ENCODE data around the gene RAB39B. TPM values are rescaled to one million over a fixed set of nuclear protein-coding genes. Genes with fewer than 3 reads are reported as not detected.

RAB39B gene
- total and polyA plus RNA-seq, 2 donors (not counting 1 experiment from before 2014, with no cell fraction given) = 0.12 to 3.0 TPM

DNA sequence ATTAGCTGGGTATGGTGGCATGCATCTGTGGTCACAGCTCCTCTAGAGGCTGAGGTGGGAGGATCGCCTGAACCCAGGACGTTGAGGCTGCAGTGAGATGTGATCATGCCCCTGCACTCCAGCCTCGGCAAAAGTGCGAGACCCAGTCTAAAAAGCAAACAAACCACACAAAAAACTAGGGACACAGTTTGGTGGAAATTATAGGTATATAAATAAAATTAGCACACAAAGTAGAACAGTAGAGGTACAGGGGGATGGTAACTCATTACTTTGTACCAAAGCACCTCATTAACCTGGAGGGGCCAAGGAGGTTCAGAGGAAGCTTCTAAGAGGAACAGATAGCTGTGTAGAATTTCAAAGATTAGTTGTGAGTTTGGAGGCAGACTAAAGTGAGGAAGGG is 42.9 kb downstream of the RAB39B start:
- no peak for DNase-seq (ENCODE audit: low read depth in 2 of 2)
- no peak overlapping the region for H3K4me3 ChIP-seq (replicated peaks in 1 of 4; ENCODE audit: control extremely low read depth in 1 of 4, insufficient read depth in 1 of 4, low read depth in 3 of 4, low read length in 4 of 4)
- H3K9me3 ChIP-seq (ENCODE audit: control insufficient read depth, insufficient read depth, low read depth, low read length) = no peaks in the 10 kb centered on the region
- no peaks in the 10 kb centered on the region for H3K27me3 ChIP-seq (ENCODE audit: control insufficient read depth, insufficient read depth, low read length)
- no peak overlapping the region for H3K4me2 ChIP-seq (ENCODE audit: extremely low read depth, insufficient read depth, low read length)
- no peak overlapping the region for H2AFZ ChIP-seq (ENCODE audit: low read length)
- no peak overlapping the region for H3K9ac ChIP-seq (ENCODE audit: insufficient read depth, low read length)
- H3K4me1 ChIP-seq (ENCODE audit: control insufficient read depth, extremely low read depth, insufficient read depth, low read length) = no peaks in the 10 kb centered on the region
- H3K27ac ChIP-seq (ENCODE audit: insufficient read depth, low read length) = no peak overlapping the region
- H4K20me1 ChIP-seq (ENCODE audit: control insufficient read depth, extremely low read depth, insufficient read depth, low read length) = no peaks in the 10 kb centered on the region
- H3K79me2 ChIP-seq (ENCODE audit: control insufficient read depth, insufficient read depth, low read length) = peaks cover 31% of the 10 kb centered on the region
- no peak for TF ChIP-seq EZH2 (IDR thresholded peaks at IDR 0.05; ENCODE audit: low read length, missing control alignments)
- TF ChIP-seq, protein P1, sequence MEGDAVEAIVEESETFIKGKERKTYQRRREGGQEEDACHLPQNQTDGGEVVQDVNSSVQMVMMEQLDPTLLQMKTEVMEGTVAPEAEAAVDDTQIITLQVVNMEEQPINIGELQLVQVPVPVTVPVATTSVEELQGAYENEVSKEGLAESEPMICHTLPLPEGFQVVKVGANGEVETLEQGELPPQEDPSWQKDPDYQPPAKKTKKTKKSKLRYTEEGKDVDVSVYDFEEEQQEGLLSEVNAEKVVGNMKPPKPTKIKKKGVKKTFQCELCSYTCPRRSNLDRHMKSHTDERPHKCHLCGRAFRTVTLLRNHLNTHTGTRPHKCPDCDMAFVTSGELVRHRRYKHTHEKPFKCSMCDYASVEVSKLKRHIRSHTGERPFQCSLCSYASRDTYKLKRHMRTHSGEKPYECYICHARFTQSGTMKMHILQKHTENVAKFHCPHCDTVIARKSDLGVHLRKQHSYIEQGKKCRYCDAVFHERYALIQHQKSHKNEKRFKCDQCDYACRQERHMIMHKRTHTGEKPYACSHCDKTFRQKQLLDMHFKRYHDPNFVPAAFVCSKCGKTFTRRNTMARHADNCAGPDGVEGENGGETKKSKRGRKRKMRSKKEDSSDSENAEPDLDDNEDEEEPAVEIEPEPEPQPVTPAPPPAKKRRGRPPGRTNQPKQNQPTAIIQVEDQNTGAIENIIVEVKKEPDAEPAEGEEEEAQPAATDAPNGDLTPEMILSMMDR (conservative IDR thresholded peaks at IDR 0.05 in 1 of 2, IDR thresholded peaks at IDR 0.05 in 1 of 2; ENCODE audit: low read depth in 1 of 2, low read length in 2 of 2) = no peak
- no peaks in the 10 kb centered on the region for H3K36me3 ChIP-seq (ENCODE audit: control insufficient read depth, insufficient read depth, low read length)

- Histone ChIP-seq H3K79me2 (ENCODE audit: control insufficient read depth, insufficient read depth, low read length) (peaks cover 31% of the 10 kb centered on the region), H3K27me3 (ENCODE audit: control insufficient read depth, insufficient read depth, low read length) (no peaks in the 10 kb centered on the region), H2AFZ (ENCODE audit: low read length) (no peak overlapping the region), H3K4me2 (ENCODE audit: extremely low read depth, insufficient read depth, low read length) (no peak overlapping the region), H3K27ac (ENCODE audit: insufficient read depth, low read length) (no peak overlapping the region), H3K9ac (ENCODE audit: insufficient read depth, low read length) (no peak overlapping the region), H3K4me3 (replicated peaks in 1 of 4; ENCODE audit: control extremely low read depth in 1 of 4, insufficient read depth in 1 of 4, low read depth in 3 of 4, low read length in 4 of 4) (no peak overlapping the region), H4K20me1 (ENCODE audit: control insufficient read depth, extremely low read depth, insufficient read depth, low read length) (no peaks in the 10 kb centered on the region), H3K4me1 (ENCODE audit: control insufficient read depth, extremely low read depth, insufficient read depth, low read length) (no peaks in the 10 kb centered on the region), H3K9me3 (ENCODE audit: control insufficient read depth, insufficient read depth, low read depth, low read length) (no peaks in the 10 kb centered on the region), H3K36me3 (ENCODE audit: control insufficient read depth, insufficient read depth, low read length) (no peaks in the 10 kb centered on the region)
- no peak for DNase-seq (ENCODE audit: low read depth in 2 of 2)
- TF ChIP-seq, protein P1 (conservative IDR thresholded peaks at IDR 0.05 in 1 of 2, IDR thresholded peaks at IDR 0.05 in 1 of 2; ENCODE audit: low read depth in 1 of 2, low read length in 2 of 2) = no peak
- no peak for TF ChIP-seq EZH2 (IDR thresholded peaks at IDR 0.05; ENCODE audit: low read length, missing control alignments)
These were observed 45.5 kb downstream of the RAB39B start for GRCh38 chrX:155218777-155219176.

- no peak for DNase-seq (ENCODE audit: low read depth in 2 of 2)
- H3K36me3 ChIP-seq (ENCODE audit: control insufficient read depth, insufficient read depth, low read length) = no peaks in the 10 kb centered on the region
- H3K79me2 ChIP-seq (ENCODE audit: control insufficient read depth, insufficient read depth, low read length) = peaks cover 31% of the 10 kb centered on the region
- peak overlapping the region; percentile 87 for H3K27ac ChIP-seq (ENCODE audit: insufficient read depth, low read length)
- no peaks in the 10 kb centered on the region for H4K20me1 ChIP-seq (ENCODE audit: control insufficient read depth, extremely low read depth, insufficient read depth, low read length)
- H2AFZ ChIP-seq (ENCODE audit: low read length) = peak overlapping the region; percentile 4
- no peaks in the 10 kb centered on the region for H3K27me3 ChIP-seq (ENCODE audit: control insufficient read depth, insufficient read depth, low read length)
- H3K9ac ChIP-seq (ENCODE audit: insufficient read depth, low read length) = peak overlapping the region; percentile 29
- H3K9me3 ChIP-seq (ENCODE audit: control insufficient read depth, insufficient read depth, low read depth, low read length) = no peaks in the 10 kb centered on the region
- no peaks in the 10 kb centered on the region for H3K4me1 ChIP-seq (ENCODE audit: control insufficient read depth, extremely low read depth, insufficient read depth, low read length)
- peak overlapping the region; percentile 69 for H3K4me2 ChIP-seq (ENCODE audit: extremely low read depth, insufficient read depth, low read length)
- TF ChIP-seq EZH2 (IDR thresholded peaks at IDR 0.05; ENCODE audit: low read length, missing control alignments) = no peak
- TF ChIP-seq, protein P1 (conservative IDR thresholded peaks at IDR 0.05 in 1 of 2, IDR thresholded peaks at IDR 0.05 in 1 of 2; ENCODE audit: low read depth in 1 of 2, low read length in 2 of 2) = no peak
- peak overlapping the region; percentile 46 to 87 (median 68) for H3K4me3 ChIP-seq (replicated peaks in 1 of 4; ENCODE audit: control extremely low read depth in 1 of 4, insufficient read depth in 1 of 4, low read depth in 3 of 4, low read length in 4 of 4)
These were observed 47.3 kb downstream of the RAB39B start for GRCh38 chrX:155216940-155217440.
